ENCODE measurements around the gene SULF2. TPM values are rescaled to one million over a fixed set of nuclear protein-coding genes. Genes with fewer than 3 reads are reported as not detected.

SULF2 gene
- total RNA-seq, 1 donor from 2014 or later = 24.0 TPM

- H3K4me1 Mint-ChIP-seq = peaks cover 17% of the 10 kb centered on the region
- H3K4me3 ChIP-seq = no peak overlapping the region
- no peaks in the 10 kb centered on the region for H3K36me3 Mint-ChIP-seq
- DNase-seq (ENCODE audit: low spot score) = no peak
- no peak overlapping the region for H3K27ac ChIP-seq
- no peaks in the 10 kb centered on the region for H4K20me1 ChIP-seq (ENCODE audit: low read depth)
- TF ChIP-seq CTCF (IDR thresholded peaks at IDR 0.05) (no peak), EZH2 (IDR thresholded peaks at IDR 0.05) (no peak), EZH2phosphoT487 (IDR thresholded peaks at IDR 0.05) (no peak)
- no peak overlapping the region for H2AFZ ChIP-seq (replicated peaks)
- H3K4me3 Mint-ChIP-seq = no peak overlapping the region
- no peaks in the 10 kb centered on the region for H3F3A ChIP-seq (ENCODE audit: low read depth)
- H3K27ac Mint-ChIP-seq = no peak overlapping the region
- H3K9me3 ChIP-seq (ENCODE audit: low read depth) = no peaks in the 10 kb centered on the region
- no peaks in the 10 kb centered on the region for H3K9me3 Mint-ChIP-seq
- no peak overlapping the region for H3K4me2 ChIP-seq
- H3K27me3 Mint-ChIP-seq (ENCODE audit: insufficient read depth, low read depth) = peaks cover 9% of the 10 kb centered on the region
- H3K36me3 ChIP-seq = no peaks in the 10 kb centered on the region
- H3K4me1 ChIP-seq = no peaks in the 10 kb centered on the region
- no peaks in the 10 kb centered on the region for H3K79me2 ChIP-seq (ENCODE audit: low read depth)
- H3K9ac ChIP-seq = no peak overlapping the region
- H3K27me3 ChIP-seq = no peaks in the 10 kb centered on the region
These were observed 108.2 kb downstream of the SULF2 start for GRCh38 chr20:47676912-47677634.

DNA sequence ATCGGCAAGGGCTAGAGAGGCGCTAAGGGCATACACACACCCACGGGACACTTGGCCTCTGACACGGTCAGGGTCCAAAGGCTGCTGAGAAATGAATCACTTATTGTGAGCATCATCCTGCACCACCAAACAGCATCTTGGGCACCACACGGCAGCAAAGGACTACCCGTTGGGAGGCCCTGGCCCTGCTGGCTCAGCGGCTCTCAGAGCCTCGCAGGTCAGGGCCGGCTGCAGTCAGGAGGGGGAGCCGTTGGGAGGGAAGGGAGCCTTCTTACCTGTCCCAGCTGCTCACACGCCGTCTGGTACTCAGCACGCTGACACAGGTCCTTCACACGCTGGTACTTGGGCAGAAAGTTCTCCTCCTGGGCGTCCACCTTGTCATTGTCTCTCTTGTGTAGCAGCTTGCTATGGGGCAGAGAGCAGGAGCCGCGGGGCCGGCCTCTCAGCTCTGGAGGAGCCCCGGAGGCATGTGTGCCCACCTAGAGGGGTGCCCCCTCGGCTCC, 109.0 kb downstream of the SULF2 start:
- Mint-ChIP-seq H3K9me3 (no peaks in the 10 kb centered on the region), H3K27me3 (ENCODE audit: insufficient read depth, low read depth) (peaks cover 9% of the 10 kb centered on the region), H3K4me1 (peaks cover 17% of the 10 kb centered on the region), H3K4me3 (no peak overlapping the region), H3K27ac (no peak overlapping the region), H3K36me3 (no peaks in the 10 kb centered on the region)
- Histone ChIP-seq H3K36me3 (no peaks in the 10 kb centered on the region), H3K79me2 (ENCODE audit: low read depth) (no peaks in the 10 kb centered on the region), H3K27ac (no peak overlapping the region), H4K20me1 (ENCODE audit: low read depth) (no peaks in the 10 kb centered on the region), H3K4me3 (no peak overlapping the region), H3F3A (ENCODE audit: low read depth) (no peaks in the 10 kb centered on the region), H3K27me3 (no peaks in the 10 kb centered on the region), H3K9me3 (ENCODE audit: low read depth) (no peaks in the 10 kb centered on the region), H3K4me2 (no peak overlapping the region), H3K9ac (no peak overlapping the region), H3K4me1 (no peaks in the 10 kb centered on the region), H2AFZ (replicated peaks) (no peak overlapping the region)
- TF ChIP-seq EZH2 (IDR thresholded peaks at IDR 0.05) (no peak), EZH2phosphoT487 (IDR thresholded peaks at IDR 0.05) (no peak), CTCF (IDR thresholded peaks at IDR 0.05) (peak; percentile 32)
- peak; percentile 51 for DNase-seq (ENCODE audit: low spot score)

DNA sequence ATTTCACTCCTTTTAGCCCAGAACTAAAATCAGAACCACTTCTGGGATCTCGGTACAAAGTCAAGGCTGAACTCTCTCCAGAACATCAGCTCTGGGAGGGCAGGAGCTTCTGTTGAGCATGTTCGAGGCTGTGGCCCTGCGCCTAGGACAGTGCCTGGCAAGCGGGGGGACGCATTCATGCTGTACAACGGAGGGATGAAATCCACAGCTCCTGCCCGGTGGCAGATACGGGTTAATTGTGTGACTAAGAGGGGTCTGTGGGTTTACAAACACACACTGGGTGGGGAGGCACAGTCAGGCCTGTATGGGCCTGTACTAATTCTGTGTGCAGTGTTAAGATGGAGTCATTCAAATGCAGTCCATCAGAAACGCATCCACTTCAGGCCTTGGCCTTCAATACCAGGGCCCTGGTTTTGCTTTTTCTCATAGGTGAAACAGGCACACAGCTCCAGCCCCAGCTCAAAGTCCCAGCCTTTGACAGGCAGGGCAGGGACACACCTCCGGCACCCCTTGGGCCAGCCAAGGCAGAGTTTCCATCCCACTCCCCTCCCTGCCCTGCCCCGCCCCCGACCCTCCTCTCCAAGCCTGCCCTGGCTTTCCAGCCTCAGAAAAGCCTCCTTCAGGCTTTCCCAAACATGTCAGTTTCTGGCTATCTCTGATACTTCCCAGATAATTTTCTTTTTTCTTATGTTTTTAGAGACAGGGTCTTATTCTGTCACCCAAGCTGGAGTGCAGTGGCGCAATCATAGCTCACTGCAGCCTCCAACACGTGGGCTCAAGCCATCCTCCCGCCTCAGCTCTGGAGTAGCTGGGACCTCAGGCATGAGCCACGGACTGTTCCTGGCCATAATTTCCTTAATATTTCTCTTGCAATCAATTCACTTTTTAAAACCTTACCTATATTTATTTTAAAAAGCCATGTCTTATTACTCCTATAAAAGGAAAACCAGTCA, 109.8 kb downstream of the SULF2 start:
- H3K27ac Mint-ChIP-seq = no peak overlapping the region
- H3K4me3 Mint-ChIP-seq = no peak overlapping the region
- peaks cover 17% of the 10 kb centered on the region for H3K4me1 Mint-ChIP-seq
- Histone ChIP-seq H3K36me3 (no peaks in the 10 kb centered on the region), H3K27me3 (no peaks in the 10 kb centered on the region), H3K9ac (no peak overlapping the region), H4K20me1 (ENCODE audit: low read depth) (no peaks in the 10 kb centered on the region), H3K4me2 (no peak overlapping the region), H3F3A (ENCODE audit: low read depth) (no peaks in the 10 kb centered on the region), H3K9me3 (ENCODE audit: low read depth) (no peaks in the 10 kb centered on the region), H3K79me2 (ENCODE audit: low read depth) (no peaks in the 10 kb centered on the region), H3K27ac (no peak overlapping the region), H2AFZ (replicated peaks) (no peak overlapping the region), H3K4me1 (no peaks in the 10 kb centered on the region), H3K4me3 (no peak overlapping the region)
- H3K36me3 Mint-ChIP-seq = no peaks in the 10 kb centered on the region
- peaks cover 9% of the 10 kb centered on the region for H3K27me3 Mint-ChIP-seq (ENCODE audit: insufficient read depth, low read depth)
- H3K9me3 Mint-ChIP-seq = no peaks in the 10 kb centered on the region
- DNase-seq (ENCODE audit: low spot score) = peak; percentile 43
- TF ChIP-seq CTCF (IDR thresholded peaks at IDR 0.05) (no peak), EZH2phosphoT487 (IDR thresholded peaks at IDR 0.05) (no peak), EZH2 (IDR thresholded peaks at IDR 0.05) (no peak)
